Activated CD4-positive, alpha-beta memory T cell treated with anti-CD3 and anti-CD28 coated beads for 36 hours (primary cell): Measurements from ENCODE around the gene AJAP1. TPM values are rescaled to one million over a fixed set of nuclear protein-coding genes. Genes with fewer than 3 reads are reported as not detected.

Experiments used
- CTCF ChIA-PET: fragments of 350-600 bp; sonication (Branson Sonifier 250); formaldehyde crosslinking; loops from one replicate; lab custom pipeline; 2021; ENCODE audit warnings: antibody characterized with exemption, inconsistent platforms; lab: Charles Lee
- POLR2A ChIA-PET: fragments of 350-600 bp; sonication (Branson Sonifier 250); formaldehyde crosslinking; loops from one replicate; lab custom pipeline; 2021; ENCODE audit warnings: antibody characterized with exemption; lab: Charles Lee
- DNase-seq: peaks from one replicate; pipeline ENCODE4 v3.0.0-alpha.2; 2020
- H3K27ac Mint-ChIP-seq: one replicate; pipeline ENCODE4 v1.8.0; 2021; ENCODE audit warnings: mixed read lengths
- H3K27me3 Mint-ChIP-seq: one replicate; pipeline ENCODE4 v1.8.0; 2021; ENCODE audit warnings: mixed read lengths
- H3K36me3 Mint-ChIP-seq: one replicate; pipeline ENCODE4 v1.8.0; 2021; ENCODE audit warnings: mixed read lengths
- H3K4me1 Mint-ChIP-seq: one replicate; pipeline ENCODE4 v1.8.0; 2021; ENCODE audit warnings: low read depth, mixed read lengths
- H3K4me3 Mint-ChIP-seq: one replicate; pipeline ENCODE4 v1.8.0; 2021; ENCODE audit warnings: mild to moderate bottlenecking, mixed read lengths
- H3K9me3 Mint-ChIP-seq: one replicate; pipeline ENCODE4 v1.8.0; 2021; ENCODE audit warnings: mixed read lengths
- intact Hi-C: fragments of 100-400 bp; cut with micrococcal nuclease; formaldehyde crosslinking; loops from one replicate; pipeline ENCODE4 v1.15.1; 2023
- total RNA-seq, 2 experiments: library from RNA; stranded (reverse); gene quantifications; one replicate each; pipeline ENCODE4 v1.2.3, GENCODE V29; 2021

Gene AJAP1
- total RNA-seq, 2 experiments from 2014 or later, result not detected

DNA sequence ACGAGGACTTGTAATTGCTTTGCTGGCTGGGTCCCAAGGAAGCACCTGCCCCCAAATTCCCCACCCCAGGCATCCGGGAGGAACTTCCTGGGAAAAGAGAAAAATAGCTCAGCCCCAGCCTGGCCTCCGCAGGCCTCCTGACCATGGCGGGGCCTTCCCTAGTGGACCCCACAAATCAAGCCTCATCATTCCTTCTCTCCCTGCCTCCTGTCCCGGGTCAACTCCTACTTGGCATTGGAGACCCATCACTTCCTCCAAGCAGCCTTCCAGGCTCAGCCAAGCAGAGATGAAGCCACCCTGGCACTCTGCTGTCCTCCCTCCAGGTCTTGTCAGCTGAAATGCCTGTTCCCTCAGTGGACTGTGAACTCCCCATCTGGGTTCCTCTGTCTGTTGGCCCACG, 38.0 kb downstream of the AJAP1 start:
- CTCF ChIA-PET, result no interaction called here
- POLR2A ChIA-PET, result no interaction called here
- Mint-ChIP-seq H3K4me3 (no peak overlapping the region), H3K9me3 (no peaks in the 10 kb centered on the region), H3K36me3 (no peaks in the 10 kb centered on the region), H3K27me3 (peaks cover 3% of the 10 kb centered on the region), H3K4me1 (no peaks in the 10 kb centered on the region), H3K27ac (no peak overlapping the region)
- no peak for DNase-seq
- intact Hi-C loops, result no loop called here

DNA sequence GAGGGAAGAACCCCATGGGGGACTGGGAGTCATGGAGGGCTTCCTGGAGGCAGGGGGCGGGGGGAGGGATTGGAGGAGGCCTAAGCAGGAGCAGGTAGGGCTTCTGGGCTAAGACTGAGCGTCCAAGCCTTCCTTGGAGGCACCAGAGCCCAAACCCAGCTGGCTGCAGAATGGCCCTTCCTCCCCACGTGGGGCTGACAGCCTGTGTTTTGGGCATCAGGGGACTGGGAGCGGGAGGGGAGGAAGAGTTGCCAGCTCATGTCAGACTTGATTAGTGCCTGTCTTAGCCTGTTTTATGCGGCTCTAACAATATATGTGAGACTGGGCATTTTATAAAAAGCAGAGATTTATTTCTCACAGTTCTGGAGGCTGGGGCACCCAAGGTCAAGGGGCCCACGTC, 38.9 kb downstream of the AJAP1 start:
- Mint-ChIP-seq H3K27me3 (peaks cover 3% of the 10 kb centered on the region), H3K4me3 (no peak overlapping the region), H3K27ac (no peak overlapping the region), H3K4me1 (no peaks in the 10 kb centered on the region), H3K36me3 (no peaks in the 10 kb centered on the region), H3K9me3 (no peaks in the 10 kb centered on the region)
- no peak for DNase-seq
- intact Hi-C loops, result no loop called here
- ChIA-PET CTCF (no interaction called here), POLR2A (no interaction called here)

DNA sequence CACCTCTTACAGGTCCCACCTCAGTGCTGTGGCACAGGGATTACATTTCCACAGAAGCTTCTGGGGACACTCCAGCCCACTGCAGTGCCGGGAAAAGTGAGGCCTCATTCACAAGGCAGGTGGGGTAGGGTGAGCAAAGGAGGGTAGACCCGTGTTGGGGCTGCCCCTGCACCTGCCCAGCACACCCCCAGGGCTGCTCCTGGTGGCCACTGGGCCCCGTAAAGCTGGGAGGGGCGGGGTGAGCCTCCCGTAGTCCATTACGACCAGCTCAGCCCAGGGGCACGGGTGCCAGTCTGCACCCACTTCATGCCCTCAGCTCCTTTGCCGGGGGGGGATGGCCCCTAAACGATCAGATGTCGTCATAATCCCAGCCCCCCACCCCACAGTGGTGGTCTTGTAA, 39.5 kb downstream of the AJAP1 start:
- no peaks in the 10 kb centered on the region for H3K4me1 Mint-ChIP-seq
- intact Hi-C loops, result no loop called here
- no peak for DNase-seq
- H3K27ac Mint-ChIP-seq, result no peak overlapping the region
- no peak overlapping the region for H3K4me3 Mint-ChIP-seq
- no peaks in the 10 kb centered on the region for H3K9me3 Mint-ChIP-seq
- ChIA-PET CTCF (no interaction called here), POLR2A (no interaction called here)
- peaks cover 3% of the 10 kb centered on the region for H3K27me3 Mint-ChIP-seq
- H3K36me3 Mint-ChIP-seq, result no peaks in the 10 kb centered on the region

DNA sequence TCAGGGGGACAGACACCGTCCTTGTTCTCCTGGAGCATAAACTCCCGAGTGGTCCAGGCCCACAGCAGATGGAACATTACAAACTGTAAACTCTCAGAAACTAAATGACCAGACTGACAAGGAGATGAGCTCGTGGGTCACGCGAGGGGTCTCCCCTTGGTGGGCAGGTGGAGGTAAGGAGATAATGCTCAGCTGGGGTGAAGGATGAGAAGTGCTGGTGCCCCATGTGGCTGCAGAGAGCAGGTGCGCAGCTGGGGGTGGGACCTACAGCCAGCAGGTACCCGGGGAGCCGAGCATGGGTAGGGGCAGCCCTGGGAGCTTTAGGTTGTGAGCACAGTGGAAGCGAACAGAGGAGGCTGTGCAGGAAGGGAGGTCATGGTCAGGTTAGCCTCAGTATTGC, 40.1 kb downstream of the AJAP1 start:
- intact Hi-C loops, result no loop called here
- no peak for DNase-seq
- Mint-ChIP-seq H3K27me3 (peaks cover 3% of the 10 kb centered on the region), H3K36me3 (no peaks in the 10 kb centered on the region), H3K9me3 (no peaks in the 10 kb centered on the region), H3K4me1 (no peaks in the 10 kb centered on the region), H3K4me3 (no peak overlapping the region), H3K27ac (no peak overlapping the region)
- POLR2A ChIA-PET, result no interaction called here
- CTCF ChIA-PET, result no interaction called here

DNA sequence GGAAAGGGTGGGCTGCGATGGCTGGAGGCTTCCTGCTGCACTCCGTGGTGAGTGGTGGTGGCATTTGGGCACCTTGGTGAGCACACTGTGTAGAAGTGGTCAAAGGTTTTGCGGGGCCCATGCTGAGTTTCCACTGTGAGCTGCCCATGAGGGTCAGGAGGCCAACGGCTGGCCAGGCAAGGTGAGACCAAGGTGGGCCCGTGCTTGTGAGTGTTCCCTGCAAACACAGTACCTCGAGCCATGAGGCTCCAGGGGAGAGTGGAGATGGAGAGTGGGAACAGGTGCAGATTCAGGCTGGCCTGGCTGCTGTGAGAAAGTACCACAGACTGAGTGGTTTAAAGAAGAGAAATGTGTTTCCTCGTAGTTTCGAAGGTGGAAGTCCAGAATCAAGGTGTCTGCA, 40.8 kb downstream of the AJAP1 start:
- intact Hi-C loops, result no loop called here
- Mint-ChIP-seq H3K27me3 (peaks cover 3% of the 10 kb centered on the region), H3K9me3 (no peaks in the 10 kb centered on the region), H3K4me3 (no peak overlapping the region), H3K36me3 (no peaks in the 10 kb centered on the region), H3K27ac (no peak overlapping the region), H3K4me1 (no peaks in the 10 kb centered on the region)
- DNase-seq, result no peak
- ChIA-PET POLR2A (no interaction called here), CTCF (no interaction called here)

DNA sequence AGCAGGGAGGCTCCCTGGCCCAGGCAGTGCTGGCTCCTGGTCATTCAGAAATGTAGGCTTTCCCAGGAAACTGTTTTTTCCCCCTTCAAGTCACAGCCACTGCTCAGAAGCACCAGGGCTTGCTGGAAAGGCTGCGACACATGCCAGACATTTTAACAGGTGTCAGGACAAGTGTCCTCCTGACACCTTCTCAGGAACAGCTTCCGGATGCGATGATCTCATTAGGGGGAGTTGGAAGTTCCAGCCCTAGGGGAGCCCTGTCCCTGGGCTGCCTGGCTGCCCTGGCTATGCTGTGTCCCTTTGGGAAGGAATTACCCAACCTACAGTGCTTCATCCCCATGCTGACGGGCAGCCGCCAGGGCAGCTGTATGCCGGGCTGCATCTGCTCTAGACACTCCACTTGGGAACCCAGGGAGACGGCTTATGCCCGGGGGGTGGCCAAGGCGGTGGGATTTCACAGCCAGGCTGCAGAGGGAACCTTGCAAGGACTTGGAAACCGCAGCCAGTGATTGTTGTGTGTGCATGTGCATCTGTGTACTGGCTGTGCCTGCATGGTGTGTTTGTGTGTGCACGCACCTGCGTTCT, 41.8 kb downstream of the AJAP1 start:
- no peak for DNase-seq
- CTCF ChIA-PET, result no interaction called here
- POLR2A ChIA-PET, result no interaction called here
- Mint-ChIP-seq H3K36me3 (no peaks in the 10 kb centered on the region), H3K4me1 (no peaks in the 10 kb centered on the region), H3K4me3 (no peak overlapping the region), H3K27ac (no peak overlapping the region), H3K9me3 (no peaks in the 10 kb centered on the region), H3K27me3 (peaks cover 3% of the 10 kb centered on the region)
- intact Hi-C loops, result no loop called here

DNA sequence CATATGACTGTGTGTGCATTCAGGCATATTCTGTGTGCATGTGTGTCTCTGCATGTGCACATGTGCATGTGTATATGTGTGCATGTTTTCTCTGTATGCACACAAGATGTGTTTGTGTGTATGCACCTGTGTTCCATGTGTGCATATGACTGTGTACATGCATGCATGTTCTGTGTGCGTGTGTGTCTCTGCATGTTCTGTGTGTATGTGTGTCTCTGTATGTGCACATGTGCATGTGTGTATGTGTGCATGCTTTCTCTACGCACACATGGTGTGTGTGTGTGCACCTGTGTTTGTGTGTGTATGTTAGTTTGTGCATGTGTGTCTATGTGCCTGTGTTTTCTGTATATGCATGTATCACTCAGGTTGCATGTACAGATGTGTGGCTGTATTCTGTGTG, 42.3 kb downstream of the AJAP1 start:
- no peak for DNase-seq
- Mint-ChIP-seq H3K27ac (no peak overlapping the region), H3K9me3 (no peaks in the 10 kb centered on the region), H3K4me3 (no peak overlapping the region), H3K27me3 (peaks cover 3% of the 10 kb centered on the region), H3K4me1 (no peaks in the 10 kb centered on the region), H3K36me3 (no peaks in the 10 kb centered on the region)
- intact Hi-C loops, result no loop called here
- CTCF ChIA-PET, result no interaction called here
- POLR2A ChIA-PET, result no interaction called here

DNA sequence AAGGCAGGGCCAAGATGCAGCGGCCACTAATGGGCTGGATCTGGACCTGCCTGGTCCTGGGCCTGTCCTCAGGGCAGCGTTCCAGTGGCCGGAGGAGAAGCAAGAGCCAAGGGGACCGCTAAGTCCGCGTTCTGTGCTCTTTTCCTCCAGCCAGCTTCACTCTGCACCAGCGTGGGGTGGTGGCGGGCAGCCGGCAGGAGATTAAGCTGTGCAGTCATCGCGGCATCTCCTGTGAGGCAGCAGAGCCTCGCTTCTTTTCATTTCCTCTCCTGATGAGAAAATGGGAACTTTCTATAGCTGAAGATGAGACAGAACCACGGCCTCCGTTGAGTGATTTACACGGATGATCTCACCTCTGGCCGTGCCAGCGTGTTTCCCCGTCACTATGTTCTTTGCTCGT, 43.4 kb downstream of the AJAP1 start:
- DNase-seq, result no peak
- no peaks in the 10 kb centered on the region for H3K9me3 Mint-ChIP-seq
- no peaks in the 10 kb centered on the region for H3K36me3 Mint-ChIP-seq
- H3K4me1 Mint-ChIP-seq, result no peaks in the 10 kb centered on the region
- H3K4me3 Mint-ChIP-seq, result no peak overlapping the region
- POLR2A ChIA-PET, result no interaction called here
- intact Hi-C loops, result no loop called here
- peaks cover 3% of the 10 kb centered on the region for H3K27me3 Mint-ChIP-seq
- no peak overlapping the region for H3K27ac Mint-ChIP-seq
- CTCF ChIA-PET, result no interaction called here

DNA sequence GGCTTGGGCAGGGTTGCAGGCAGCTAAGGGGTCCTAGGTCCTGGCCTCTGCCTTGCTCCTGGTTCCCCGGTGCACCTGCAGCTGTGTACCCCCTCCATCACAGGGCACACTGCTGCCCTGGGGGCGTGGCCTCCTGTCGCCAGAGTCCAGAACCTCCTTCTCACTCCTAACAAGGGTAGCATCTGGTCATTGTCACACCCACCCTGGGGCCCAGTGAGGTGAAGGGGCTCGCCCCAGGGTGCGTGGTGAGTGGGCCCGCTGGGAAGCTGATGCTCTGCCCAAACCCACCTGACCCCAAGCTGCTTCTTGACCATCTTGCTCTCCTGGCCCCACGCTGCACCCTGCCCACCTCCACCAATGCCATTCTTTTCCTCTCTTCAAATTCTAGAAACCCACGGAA, 44.5 kb downstream of the AJAP1 start:
- H3K4me1 Mint-ChIP-seq, result no peaks in the 10 kb centered on the region
- H3K27ac Mint-ChIP-seq, result no peak overlapping the region
- no peak overlapping the region for H3K4me3 Mint-ChIP-seq
- H3K9me3 Mint-ChIP-seq, result no peaks in the 10 kb centered on the region
- intact Hi-C loops, result no loop called here
- H3K27me3 Mint-ChIP-seq, result peaks cover 3% of the 10 kb centered on the region
- no peaks in the 10 kb centered on the region for H3K36me3 Mint-ChIP-seq
- ChIA-PET CTCF (no interaction called here), POLR2A (no interaction called here)
- DNase-seq, result no peak

DNA sequence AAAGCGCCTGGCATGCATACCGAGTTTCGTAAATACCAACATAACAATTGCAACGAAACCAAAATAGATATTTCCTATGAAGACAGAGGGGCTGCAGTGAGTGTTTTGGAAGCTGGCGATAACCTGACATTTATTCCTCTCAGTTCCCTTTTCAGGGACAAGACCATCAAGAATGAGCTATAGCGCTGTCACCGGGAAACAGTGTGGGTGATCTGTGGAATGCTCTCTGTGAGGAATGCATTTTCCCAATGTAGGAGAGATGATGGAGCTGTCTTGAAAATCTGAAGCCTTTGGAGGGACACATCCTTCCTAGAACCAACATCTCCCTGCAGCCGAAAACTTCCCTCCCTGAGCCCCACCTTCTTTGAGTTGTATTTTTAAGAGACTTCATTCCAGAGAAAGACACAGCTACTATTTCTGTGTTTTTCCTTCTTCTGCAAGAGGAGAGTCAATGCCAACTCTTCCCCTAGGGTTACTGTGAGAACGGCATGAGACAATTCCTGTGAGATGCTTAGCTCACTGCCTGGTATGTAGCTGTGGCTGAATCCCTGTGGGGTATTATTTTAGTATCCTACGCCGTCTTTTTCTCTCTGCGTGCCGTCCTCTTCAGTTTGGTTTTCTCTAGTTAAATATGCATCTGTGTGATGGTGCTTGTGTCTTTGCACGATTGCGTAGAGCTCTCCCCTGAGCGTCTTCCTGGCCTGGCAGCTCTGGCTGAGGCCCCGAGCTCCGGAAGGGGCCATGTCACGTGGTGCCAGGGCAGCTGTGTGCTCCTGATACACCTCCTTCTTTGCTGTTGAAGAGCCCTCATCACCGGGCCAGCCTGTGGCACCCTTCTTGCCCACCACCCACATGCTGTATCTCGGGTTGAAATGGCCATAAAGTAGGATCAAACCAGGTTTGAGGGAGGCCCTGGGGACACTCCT, 45.2 kb downstream of the AJAP1 start:
- no peaks in the 10 kb centered on the region for H3K4me1 Mint-ChIP-seq
- intact Hi-C loops, result no loop called here
- H3K36me3 Mint-ChIP-seq, result no peaks in the 10 kb centered on the region
- no peak overlapping the region for H3K27ac Mint-ChIP-seq
- ChIA-PET CTCF (no interaction called here), POLR2A (no interaction called here)
- no peak overlapping the region for H3K4me3 Mint-ChIP-seq
- no peaks in the 10 kb centered on the region for H3K9me3 Mint-ChIP-seq
- DNase-seq, result no peak
- H3K27me3 Mint-ChIP-seq, result no peaks in the 10 kb centered on the region

DNA sequence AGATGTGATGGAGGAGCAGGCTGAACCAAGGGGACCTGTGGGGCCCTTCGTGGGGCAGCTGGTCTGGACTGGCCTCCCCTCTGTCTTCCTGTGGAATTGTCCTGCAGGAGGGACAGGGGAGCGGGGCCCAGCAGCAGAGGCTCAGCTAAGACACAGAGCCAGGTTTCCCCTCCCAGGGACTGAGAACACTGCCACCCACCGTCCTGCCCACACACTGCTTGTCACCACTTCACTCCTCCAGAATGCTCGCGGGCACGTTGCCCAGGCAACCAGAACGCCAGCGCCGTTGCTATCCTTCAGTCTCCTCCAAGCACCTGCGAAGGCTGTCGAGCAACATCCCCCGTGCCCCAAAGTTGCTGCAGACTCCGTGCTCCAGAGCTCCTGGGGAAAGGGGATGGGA, 46.4 kb downstream of the AJAP1 start:
- H3K4me1 Mint-ChIP-seq, result no peaks in the 10 kb centered on the region
- intact Hi-C loops, result no loop called here
- no peaks in the 10 kb centered on the region for H3K36me3 Mint-ChIP-seq
- DNase-seq, result no peak
- no peak overlapping the region for H3K4me3 Mint-ChIP-seq
- ChIA-PET CTCF (no interaction called here), POLR2A (no interaction called here)
- no peaks in the 10 kb centered on the region for H3K27me3 Mint-ChIP-seq
- no peak overlapping the region for H3K27ac Mint-ChIP-seq
- no peaks in the 10 kb centered on the region for H3K9me3 Mint-ChIP-seq

DNA sequence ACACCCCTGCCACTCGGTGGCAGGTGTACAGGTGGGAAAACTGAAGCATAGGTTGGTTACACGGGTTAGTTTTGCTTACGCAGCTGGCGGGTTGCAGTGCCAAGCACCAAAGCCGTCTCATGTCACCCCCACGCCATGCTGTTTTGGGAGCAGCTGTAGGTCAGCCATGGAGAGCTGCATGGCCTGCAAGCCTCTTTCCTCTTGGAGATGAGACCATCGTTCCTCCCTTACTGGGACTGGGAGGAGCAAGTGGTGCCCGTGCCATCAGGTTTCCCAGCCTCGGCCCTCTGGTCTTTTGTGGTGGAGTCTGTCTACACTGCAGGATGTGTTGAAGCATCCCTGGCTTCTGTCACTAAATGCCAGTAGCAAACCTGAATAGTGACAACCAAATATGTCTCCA, 46.9 kb downstream of the AJAP1 start:
- POLR2A ChIA-PET, result no interaction called here
- no peaks in the 10 kb centered on the region for H3K36me3 Mint-ChIP-seq
- intact Hi-C loops, result no loop called here
- H3K27ac Mint-ChIP-seq, result no peak overlapping the region
- DNase-seq, result no peak
- H3K27me3 Mint-ChIP-seq, result no peaks in the 10 kb centered on the region
- no peaks in the 10 kb centered on the region for H3K4me1 Mint-ChIP-seq
- CTCF ChIA-PET, result no interaction called here
- no peak overlapping the region for H3K4me3 Mint-ChIP-seq
- H3K9me3 Mint-ChIP-seq, result no peaks in the 10 kb centered on the region

DNA sequence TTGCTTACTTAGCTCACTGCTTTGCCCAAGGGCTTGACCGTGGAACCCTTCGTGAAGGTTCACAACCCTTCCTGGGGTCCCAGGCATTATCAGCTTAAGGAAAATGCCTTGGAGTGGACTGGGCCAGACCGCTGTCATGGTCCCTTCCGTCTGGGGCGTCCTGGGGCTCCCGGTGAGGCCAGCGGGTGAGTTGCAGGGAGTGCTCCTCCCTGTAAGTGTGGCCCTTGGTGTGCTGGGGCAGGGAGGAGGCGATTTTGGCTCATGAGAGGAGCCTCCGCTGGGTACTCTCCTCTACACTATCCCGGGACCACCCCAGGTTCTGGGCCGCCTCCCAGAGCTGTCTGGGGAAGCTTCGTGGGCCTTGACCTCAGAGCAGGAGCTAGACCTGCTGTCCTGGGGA, 48.1 kb downstream of the AJAP1 start:
- intact Hi-C loops, result no loop called here
- no peaks in the 10 kb centered on the region for H3K4me1 Mint-ChIP-seq
- ChIA-PET CTCF (no interaction called here), POLR2A (no interaction called here)
- no peak overlapping the region for H3K4me3 Mint-ChIP-seq
- DNase-seq, result no peak
- no peak overlapping the region for H3K27ac Mint-ChIP-seq
- H3K27me3 Mint-ChIP-seq, result peaks cover 2% of the 10 kb centered on the region
- H3K36me3 Mint-ChIP-seq, result no peaks in the 10 kb centered on the region
- no peaks in the 10 kb centered on the region for H3K9me3 Mint-ChIP-seq
